HEK293 (cell line): ENCODE measurements around the gene SPTLC1.

Experiments
- ATF2 ChIP-seq: fragments of 450-650 bp; formaldehyde crosslinking; IDR thresholded peaks from 2 replicates; pipeline ENCODE4 v1.5.1; 2016; ENCODE audit warnings: missing biosample characterization, missing genetic modification characterization, low read depth
- GLI4 ChIP-seq: fragments of 450-650 bp; formaldehyde crosslinking; IDR thresholded peaks from 2 replicates; pipeline ENCODE4 v1.5.1; 2016; ENCODE audit warnings: missing biosample characterization, missing genetic modification characterization
- HOXA7 ChIP-seq: sonication (generic); formaldehyde crosslinking; IDR thresholded peaks from 2 replicates; pipeline ENCODE4 v1.8.1; 2022; ENCODE audit warnings: missing genetic modification reagents, borderline replicate concordance
- KLF10 ChIP-seq: fragments of 450-650 bp; IDR thresholded peaks from 2 replicates; pipeline ENCODE4 v1.5.1; 2018; ENCODE audit warnings: missing biosample characterization, mild to moderate bottlenecking, missing genetic modification characterization
- MEIS1 ChIP-seq: sonication (generic); formaldehyde crosslinking; IDR thresholded peaks from 2 replicates; pipeline ENCODE4 v1.8.1; 2022; ENCODE audit warnings: missing genetic modification reagents, mild to moderate bottlenecking, borderline replicate concordance
- PRDM10 ChIP-seq: fragments of 450-650 bp; formaldehyde crosslinking; IDR thresholded peaks from 2 replicates; pipeline ENCODE4 v1.5.1; 2016; ENCODE audit warnings: missing biosample characterization, missing genetic modification characterization
- PRDM6 ChIP-seq: fragments of 450-650 bp; formaldehyde crosslinking; IDR thresholded peaks from 2 replicates; pipeline ENCODE4 v1.5.1; 2017; ENCODE audit warnings: missing biosample characterization, missing genetic modification characterization
- REST ChIP-seq: fragments of 450-650 bp; formaldehyde crosslinking; IDR thresholded peaks from 2 replicates; pipeline ENCODE4 v1.5.1; 2016; ENCODE audit warnings: missing biosample characterization, missing genetic modification characterization
- SP7 ChIP-seq: fragments of 450-650 bp; formaldehyde crosslinking; IDR thresholded peaks from 2 replicates; pipeline ENCODE4 v1.5.1; 2016; ENCODE audit warnings: missing biosample characterization, missing genetic modification characterization
- TRIM28 ChIP-seq: IDR thresholded peaks from 2 replicates; pipeline ENCODE4 v1.6.1; 2011; ENCODE audit warnings: low read length, control low read depth, borderline replicate concordance
- ZBTB21 ChIP-seq: fragments of 450-650 bp; formaldehyde crosslinking; IDR thresholded peaks from 2 replicates; pipeline ENCODE4 v1.5.1; 2017; ENCODE audit warnings: missing biosample characterization, missing genetic modification characterization
- ZBTB6 ChIP-seq: fragments of 450-650 bp; formaldehyde crosslinking; IDR thresholded peaks from 2 replicates; pipeline ENCODE4 v1.5.1; 2017; ENCODE audit warnings: missing biosample characterization, missing genetic modification characterization
- ZIC2 ChIP-seq: fragments of 450-650 bp; formaldehyde crosslinking; IDR thresholded peaks from 2 replicates; pipeline ENCODE4 v1.5.1; 2016; ENCODE audit warnings: missing biosample characterization, missing genetic modification characterization
- ZNF112 ChIP-seq: fragments of 450-650 bp; formaldehyde crosslinking; IDR thresholded peaks from 2 replicates; pipeline ENCODE4 v1.5.0; 2017; ENCODE audit warnings: missing biosample characterization, missing genetic modification characterization
- ZNF133 ChIP-seq: fragments of 450-650 bp; formaldehyde crosslinking; IDR thresholded peaks from 2 replicates; pipeline ENCODE4 v1.5.1; 2016; ENCODE audit warnings: missing biosample characterization, missing genetic modification characterization
- ZNF214 ChIP-seq: fragments of 450-650 bp; formaldehyde crosslinking; IDR thresholded peaks from 2 replicates; pipeline ENCODE4 v1.5.1; 2017; ENCODE audit warnings: missing biosample characterization, mild to moderate bottlenecking, missing genetic modification characterization, borderline replicate concordance
- ZNF248 ChIP-seq: fragments of 450-650 bp; formaldehyde crosslinking; IDR thresholded peaks from 2 replicates; pipeline ENCODE4 v1.5.1; 2017; ENCODE audit warnings: missing biosample characterization, missing genetic modification characterization
- ZNF341 ChIP-seq: fragments of 450-650 bp; formaldehyde crosslinking; IDR thresholded peaks from 2 replicates; pipeline ENCODE4; 2016; ENCODE audit warnings: low read depth, missing biosample characterization, missing genetic modification characterization
- ZNF366 ChIP-seq: fragments of 450-650 bp; formaldehyde crosslinking; conservative IDR thresholded peaks from 2 replicates; pipeline ENCODE4 v1.5.1; 2016; ENCODE audit warnings: missing biosample characterization, missing genetic modification characterization
- ZNF433 ChIP-seq: fragments of 450-650 bp; formaldehyde crosslinking; IDR thresholded peaks from 2 replicates; pipeline ENCODE4 v1.5.1; 2016; ENCODE audit warnings: missing biosample characterization, missing genetic modification characterization, low read depth
- ZNF513 ChIP-seq: fragments of 450-650 bp; IDR thresholded peaks from 2 replicates; pipeline ENCODE4 v1.5.1; 2018; ENCODE audit warnings: missing biosample characterization, missing genetic modification characterization
- ZNF514 ChIP-seq: fragments of 450-650 bp; formaldehyde crosslinking; IDR thresholded peaks from 2 replicates; pipeline ENCODE4 v1.5.1; 2016; ENCODE audit warnings: missing biosample characterization, missing genetic modification characterization
- ZNF529 ChIP-seq: fragments of 450-650 bp; formaldehyde crosslinking; IDR thresholded peaks from 2 replicates; pipeline ENCODE4 v1.5.1; 2017; ENCODE audit warnings: missing genetic modification characterization, missing biosample characterization; ENCODE audit not compliant: insufficient replicate concordance
- ZNF530 ChIP-seq: fragments of 450-650 bp; formaldehyde crosslinking; IDR thresholded peaks from 2 replicates; pipeline ENCODE4 v1.5.1; 2016; ENCODE audit warnings: low read depth, missing biosample characterization, missing genetic modification characterization
- ZNF639 ChIP-seq: fragments of 450-650 bp; formaldehyde crosslinking; IDR thresholded peaks from 2 replicates; pipeline ENCODE4 v1.5.1; 2016; ENCODE audit warnings: missing biosample characterization, missing genetic modification characterization

The SPTLC1 gene

GRCh38 chr9:92147030-92147851 lies 32.0 kb upstream of the SPTLC1 start (continued):
- TF ChIP-seq SP7 = peak; percentile 64
- no peak for TF ChIP-seq ZBTB6
- no peak for TF ChIP-seq KLF10 (tag by site-specific recombination)
- no peak for TF ChIP-seq ZNF529 (tag by site-specific recombination)
- TF ChIP-seq TRIM28 = peak; percentile 64
- peak; percentile 57; the same call in 1 of the 2 replicates for TF ChIP-seq REST
- no peak for TF ChIP-seq HOXA7 (CRISPR knock-in tag)
- TF ChIP-seq MEIS1 (CRISPR knock-in tag) = no peak
- no peak for TF ChIP-seq ZNF112 (tag by site-specific recombination)
- TF ChIP-seq GLI4 (tag by site-specific recombination) = no peak
- no peak for TF ChIP-seq ZNF514
- TF ChIP-seq ZIC2 = 0 out of 2 replicates have a peak, but pooled peaks have one; percentile 23
- no peak for TF ChIP-seq ZBTB21 (tag by site-specific recombination)
- TF ChIP-seq ZNF133 (tag by site-specific recombination) = no peak
- TF ChIP-seq ZNF433 = no peak
- TF ChIP-seq ATF2 (tag by site-specific recombination) = no peak
- no peak for TF ChIP-seq ZNF214
- TF ChIP-seq ZNF513 (tag by site-specific recombination) = no peak
- TF ChIP-seq PRDM10 (tag by site-specific recombination) = peak; percentile 90
- no peak for TF ChIP-seq ZNF248 (tag by site-specific recombination)
- no peak for TF ChIP-seq PRDM6 (tag by site-specific recombination)
- no peak for TF ChIP-seq ZNF530 (tag by site-specific recombination)
- peak; percentile 98 for TF ChIP-seq ZNF341 (tag by site-specific recombination)
- TF ChIP-seq ZNF639 = 0 out of 2 replicates have a peak, but pooled peaks have one; percentile 54
- TF ChIP-seq ZNF366 = peak; percentile 97
